Right forelimb (tissue), 1 donor: ENCODE results near the gene ITIH5.

ENCODE experiments used
- DNase-seq: peaks from one replicate; pipeline ENCODE4 v3.0.0-alpha.2; 2018

ITIH5 gene

DNA sequence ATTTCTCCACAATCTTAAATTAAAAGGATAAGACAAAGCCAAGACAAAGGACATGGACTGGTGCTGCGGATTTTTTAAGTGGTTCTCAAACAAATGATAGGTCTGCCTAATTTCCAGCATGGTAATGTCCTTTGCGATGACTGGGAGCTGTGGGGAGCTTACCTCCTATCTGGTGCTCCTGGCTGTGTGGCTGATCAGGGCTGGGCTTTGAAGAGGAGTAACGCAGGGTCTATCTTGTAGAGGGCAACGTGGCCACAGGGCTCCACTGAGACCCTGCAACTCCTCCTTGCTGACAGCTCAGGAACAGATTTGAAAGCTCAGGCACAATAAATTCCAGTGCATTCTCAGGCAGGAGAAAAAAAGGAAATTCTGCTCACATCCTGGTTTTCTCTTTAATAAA is 152.8 kb downstream of the ITIH5 start:
- DNase-seq, result no peak

DNA sequence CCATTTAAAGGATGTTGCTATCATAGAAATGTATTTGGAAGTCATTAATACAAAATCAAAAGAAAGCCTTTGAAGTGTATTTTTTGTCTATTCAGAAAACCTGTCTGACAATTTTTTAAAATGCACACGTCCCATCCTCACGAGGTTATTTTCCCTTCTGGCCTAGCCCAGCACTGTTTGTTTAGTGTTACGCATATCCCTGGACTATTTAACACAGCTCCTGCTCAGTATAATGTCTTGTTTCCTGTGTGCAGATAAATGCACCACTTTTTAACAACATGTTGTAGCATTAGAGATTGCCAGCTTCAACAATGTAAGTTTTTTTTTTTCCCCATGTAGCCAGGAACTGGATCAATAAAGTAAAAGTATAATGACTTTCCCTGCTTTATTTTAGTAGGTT is 153.3 kb downstream of the ITIH5 start:
- DNase-seq, result no peak

DNA sequence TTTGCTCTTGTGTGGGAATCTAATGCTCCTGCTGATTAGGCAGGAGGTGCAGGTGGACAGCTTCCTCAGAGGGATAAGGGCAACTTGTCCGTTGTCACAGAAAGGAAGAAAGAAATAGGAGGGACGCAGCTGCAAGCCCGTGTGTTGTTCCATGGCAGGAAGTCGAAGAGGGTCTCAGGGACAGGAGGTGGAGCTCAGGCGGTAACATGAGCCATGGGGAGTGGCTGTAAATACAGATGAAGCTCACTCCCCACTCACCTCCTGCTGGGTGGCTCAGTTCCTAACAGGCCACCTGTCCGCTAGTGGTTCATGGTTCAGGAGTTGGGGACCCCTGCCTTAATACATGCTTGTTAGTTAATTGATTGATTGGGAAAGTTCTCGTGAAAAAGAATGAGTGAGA is 154.3 kb downstream of the ITIH5 start:
- no peak for DNase-seq

DNA sequence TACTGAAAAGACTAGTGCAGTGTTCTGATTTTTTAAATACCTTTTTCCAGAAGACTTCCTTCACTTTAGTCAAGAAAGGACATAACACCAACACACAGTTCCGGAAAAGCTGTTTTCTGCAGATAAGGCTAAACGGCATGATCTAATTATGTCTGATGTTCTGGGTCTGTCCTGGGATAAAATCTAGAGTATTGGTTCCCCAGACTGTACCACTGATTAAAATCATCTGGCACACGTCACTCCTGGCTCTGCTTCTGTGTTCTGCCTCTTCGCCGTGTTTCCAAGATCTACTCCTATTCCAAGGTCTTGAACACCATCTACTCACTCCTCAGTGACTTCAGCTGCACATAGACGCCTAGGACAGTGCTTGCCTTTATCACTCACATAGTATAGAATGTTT is 155.2 kb downstream of the ITIH5 start:
- no peak for DNase-seq
